Measurements from ENCODE around the gene GPATCH1. TPM values are rescaled to one million over a fixed set of nuclear protein-coding genes. Genes with fewer than 3 reads are reported as not detected.

The GPATCH1 gene
- total and polyA plus RNA-seq, 2 donors from 2014 or later, result 4.3 to 9.1 TPM

DNA sequence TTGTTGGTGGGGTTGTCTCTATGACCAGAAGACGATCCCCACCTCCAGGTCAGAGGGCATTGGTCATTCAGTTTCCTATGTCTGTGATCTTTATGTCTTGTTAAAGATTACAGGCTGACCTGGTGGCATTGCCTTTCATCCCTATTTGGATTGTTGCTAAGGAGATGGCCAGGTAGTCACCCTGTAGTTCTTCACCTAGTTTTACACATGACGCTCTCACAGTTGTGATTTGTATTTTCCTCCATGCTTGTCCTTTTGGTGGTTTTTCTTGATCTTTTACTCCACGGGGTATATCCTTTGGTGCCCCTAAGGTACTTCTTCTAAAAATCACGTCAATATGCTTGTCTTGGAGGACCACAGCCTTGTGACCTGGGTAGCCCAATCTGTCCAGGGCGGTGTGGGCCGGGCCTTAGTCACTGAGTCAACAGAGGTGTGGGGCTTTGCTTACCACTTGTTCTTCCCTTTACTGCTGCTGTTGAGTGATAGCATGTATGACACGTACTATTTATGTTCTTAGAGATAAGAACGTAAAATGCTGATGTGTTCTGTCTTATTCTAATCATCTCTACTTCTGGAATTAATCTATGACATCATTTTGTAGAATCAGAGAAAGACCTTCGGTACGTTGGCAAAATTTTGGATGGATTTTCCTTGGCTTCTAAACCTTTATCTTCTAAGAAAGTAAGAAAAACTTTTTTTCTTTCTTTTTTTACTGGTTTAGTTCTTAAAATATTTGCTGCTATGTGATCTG is 20.1 kb downstream of the GPATCH1 start:
- no peak for FAIRE-seq

DNA sequence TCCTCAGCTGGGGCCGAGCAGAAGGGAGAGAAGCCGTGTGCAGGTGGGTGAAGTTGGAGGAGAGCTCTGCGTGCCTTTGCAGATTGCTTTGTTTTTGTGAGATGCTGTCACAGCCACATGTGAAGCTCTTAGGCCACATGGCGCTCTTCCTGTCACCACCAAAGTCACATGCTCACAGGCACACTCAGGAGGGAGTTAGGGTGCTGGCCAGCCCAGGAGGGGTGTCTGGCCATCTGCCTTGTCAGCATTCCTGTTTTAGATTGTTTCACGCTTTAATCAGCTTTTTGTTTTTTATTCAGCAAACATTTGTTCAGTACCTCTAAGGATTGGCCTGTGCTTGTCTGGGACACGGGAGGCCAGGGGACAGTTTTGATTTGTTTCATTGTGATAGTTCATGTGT is 21.9 kb downstream of the GPATCH1 start:
- peaks cover 3 to 36% (median 23%) of the 10 kb centered on the region in 3 donors for H3K36me3 ChIP-seq (ENCODE audit: control insufficient read depth in 2 of 3, insufficient read depth in 3 of 3, low read length in 3 of 3)
- no peaks in the 10 kb centered on the region for H3K4me1 ChIP-seq (ENCODE audit: control insufficient read depth in 2 of 3, insufficient read depth in 2 of 3, low read depth in 1 of 3, low read length in 3 of 3)
- H3K9me3 ChIP-seq (ENCODE audit: control insufficient read depth in 2 of 3, insufficient read depth in 1 of 3, low read length in 3 of 3), result no peaks in the 10 kb centered on the region
- no peak overlapping the region for H3K9ac ChIP-seq (ENCODE audit: low read length in 3 of 3)
- FAIRE-seq, result no peak
- H3K27me3 ChIP-seq (ENCODE audit: control insufficient read depth, insufficient read depth, low read length), result no peaks in the 10 kb centered on the region
- H3K4me3 ChIP-seq (ENCODE audit: low read length in 3 of 3), result no peak overlapping the region
- TF ChIP-seq CTCF (IDR thresholded peaks at IDR 0.05; ENCODE audit: borderline replicate concordance, extremely low read depth, insufficient read depth), result no peak
- intact Hi-C loops (cut with DNase I), result no loop called here
- no peak for DNase-seq
- H3K27ac ChIP-seq (ENCODE audit: low read depth in 2 of 2, low read length in 2 of 2), result no peak overlapping the region

More for the DNA sequence above, 20.1 kb downstream of the GPATCH1 start:
- no peak for DNase-seq
- TF ChIP-seq CTCF (IDR thresholded peaks at IDR 0.05; ENCODE audit: borderline replicate concordance, extremely low read depth, insufficient read depth), result no peak
- Histone ChIP-seq H3K9ac (ENCODE audit: low read length in 3 of 3) (no peak overlapping the region), H3K36me3 (ENCODE audit: control insufficient read depth in 2 of 3, insufficient read depth in 3 of 3, low read length in 3 of 3) (peaks cover 5 to 37% (median 21%) of the 10 kb centered on the region in 3 donors), H3K4me1 (ENCODE audit: control insufficient read depth in 2 of 3, insufficient read depth in 2 of 3, low read depth in 1 of 3, low read length in 3 of 3) (no peaks in the 10 kb centered on the region), H3K27ac (ENCODE audit: low read depth in 2 of 2, low read length in 2 of 2) (no peak overlapping the region), H3K9me3 (ENCODE audit: control insufficient read depth in 2 of 3, insufficient read depth in 1 of 3, low read length in 3 of 3) (no peaks in the 10 kb centered on the region), H3K27me3 (ENCODE audit: control insufficient read depth, insufficient read depth, low read length) (no peaks in the 10 kb centered on the region), H3K4me3 (ENCODE audit: low read length in 3 of 3) (no peak overlapping the region)
- intact Hi-C loops (cut with DNase I), result no loop called here

DNA sequence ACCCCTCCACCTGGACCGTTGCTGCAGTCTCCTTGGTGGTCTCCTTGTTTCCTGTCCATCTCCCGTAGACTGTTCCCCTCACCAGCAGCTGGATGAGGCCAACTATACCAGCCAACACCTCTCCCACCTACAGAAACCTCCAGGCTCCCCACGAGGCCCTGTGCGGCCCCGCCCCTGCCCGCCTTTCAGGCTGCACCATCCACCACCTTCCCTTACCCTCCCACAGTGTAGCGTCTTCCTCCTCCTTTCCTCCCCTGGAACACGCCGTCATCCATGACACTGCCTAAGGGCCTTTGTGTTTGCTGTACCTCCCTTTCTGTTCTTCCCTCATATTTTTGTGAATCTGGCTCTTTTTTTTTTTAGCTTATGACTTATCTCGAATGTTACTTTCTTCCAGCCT is 27.2 kb downstream of the GPATCH1 start:
- H3K9me3 ChIP-seq (ENCODE audit: control insufficient read depth in 2 of 3, insufficient read depth in 1 of 3, low read length in 3 of 3), result no peaks in the 10 kb centered on the region
- no peaks in the 10 kb centered on the region for H3K27me3 ChIP-seq (ENCODE audit: control insufficient read depth, insufficient read depth, low read length)
- DNase-seq, result no peak
- intact Hi-C loops (cut with DNase I), result no loop called here
- no peaks in the 10 kb centered on the region for H3K4me1 ChIP-seq (ENCODE audit: control insufficient read depth in 2 of 3, insufficient read depth in 2 of 3, low read depth in 1 of 3, low read length in 3 of 3)
- peaks cover 0 to 30% (median 16%) of the 10 kb centered on the region in 3 donors for H3K36me3 ChIP-seq (ENCODE audit: control insufficient read depth in 2 of 3, insufficient read depth in 3 of 3, low read length in 3 of 3)
- no peak for FAIRE-seq
- no peak overlapping the region for H3K4me3 ChIP-seq (ENCODE audit: low read length in 3 of 3)
- H3K27ac ChIP-seq (ENCODE audit: low read depth in 2 of 2, low read length in 2 of 2), result no peak overlapping the region
- TF ChIP-seq CTCF (IDR thresholded peaks at IDR 0.05; ENCODE audit: borderline replicate concordance, extremely low read depth, insufficient read depth), result no peak
- no peak overlapping the region for H3K9ac ChIP-seq (ENCODE audit: low read length in 3 of 3)

All from kidney (tissue), 14 donors.